CD1c-positive myeloid dendritic cell (primary cell): ENCODE measurements around the gene KCNJ1.

ENCODE experiments used
- DNase-seq: peaks from one replicate; pipeline ENCODE4 v3.0.0-alpha.2; 2016; ENCODE audit errors: extremely low spot score

Gene KCNJ1

GRCh38 chr11:128852327-128853023, 14.6 kb downstream of the KCNJ1 start:
- no peak for DNase-seq

GRCh38 chr11:128848815-128849455, 18.2 kb downstream of the KCNJ1 start:
- DNase-seq = peak; percentile 65

- no peak for DNase-seq
Measured at GRCh38 chr11:128846985-128847384, 20.1 kb downstream of the KCNJ1 start.

- peak; percentile 34 for DNase-seq
Measured at GRCh38 chr11:128845334-128845780, 21.7 kb downstream of the KCNJ1 start.

- no peak for DNase-seq
Measured at GRCh38 chr11:128843198-128843785, 23.8 kb downstream of the KCNJ1 start.

GRCh38 chr11:128841461-128842072, 25.5 kb downstream of the KCNJ1 start:
- no peak for DNase-seq

GRCh38 chr11:128840783-128841182, 26.3 kb downstream of the KCNJ1 start:
- DNase-seq = no peak

GRCh38 chr11:128840137-128840536, 27.0 kb downstream of the KCNJ1 start:
- DNase-seq = no peak

- no peak for DNase-seq
Measured at GRCh38 chr11:128839081-128839480, 28.0 kb downstream of the KCNJ1 start.

- DNase-seq = no peak
Measured at GRCh38 chr11:128837627-128838026, 29.5 kb downstream of the KCNJ1 start.

- peak; percentile 6 for DNase-seq
Measured at GRCh38 chr11:128835741-128836430, 31.2 kb downstream of the KCNJ1 start.

GRCh38 chr11:128834157-128834556, 32.9 kb downstream of the KCNJ1 start:
- peak; percentile 17 for DNase-seq

GRCh38 chr11:128832121-128832497, 35.0 kb downstream of the KCNJ1 start:
- DNase-seq = no peak

- peak; percentile 86 for DNase-seq
Measured at GRCh38 chr11:128831174-128832120, 35.6 kb downstream of the KCNJ1 start.

GRCh38 chr11:128830290-128831173, 36.6 kb downstream of the KCNJ1 start:
- no peak for DNase-seq

- no peak for DNase-seq
Measured at GRCh38 chr11:128828350-128828749, 38.7 kb downstream of the KCNJ1 start.

GRCh38 chr11:128827191-128827893, 39.8 kb downstream of the KCNJ1 start:
- peak; percentile 69 for DNase-seq

- no peak for DNase-seq
Measured at GRCh38 chr11:128825050-128825784, 41.9 kb downstream of the KCNJ1 start.
